DMS53 (cell line): ENCODE measurements around the gene C1orf159.
"Not testable (repeated sequence)": the region's sequence is repeated elsewhere in the genome, so short reads cannot be mapped to it uniquely, and the experiment has no call there.

Experiments used
- DNase-seq: peaks from one replicate; lab custom pipeline; 2025; lab: John Stamatoyannopoulos, UW

The C1orf159 gene

GRCh38 chr1:1118011-1118875, 2.4 kb upstream of the C1orf159 start:
- no peak for DNase-seq

DNA sequence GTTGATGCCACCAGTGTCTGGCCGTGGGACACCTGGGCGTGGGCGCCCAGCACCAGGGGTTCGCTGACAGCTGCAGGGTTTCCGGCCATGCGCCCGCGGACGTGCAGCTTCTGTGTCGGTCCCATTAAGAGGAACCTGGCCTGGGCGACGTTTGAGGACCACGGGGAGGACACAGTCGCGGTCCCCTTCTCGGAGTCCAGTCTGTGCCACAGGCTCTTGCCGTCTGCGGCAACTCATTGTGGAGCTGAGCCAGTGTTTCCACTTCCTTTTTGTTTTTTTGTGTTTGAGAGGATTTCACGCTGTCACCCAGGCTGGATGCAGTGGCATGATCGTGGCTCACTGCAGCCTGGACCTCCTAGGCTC, 1.6 kb upstream of the C1orf159 start:
- DNase-seq: peak; percentile 40

DNA sequence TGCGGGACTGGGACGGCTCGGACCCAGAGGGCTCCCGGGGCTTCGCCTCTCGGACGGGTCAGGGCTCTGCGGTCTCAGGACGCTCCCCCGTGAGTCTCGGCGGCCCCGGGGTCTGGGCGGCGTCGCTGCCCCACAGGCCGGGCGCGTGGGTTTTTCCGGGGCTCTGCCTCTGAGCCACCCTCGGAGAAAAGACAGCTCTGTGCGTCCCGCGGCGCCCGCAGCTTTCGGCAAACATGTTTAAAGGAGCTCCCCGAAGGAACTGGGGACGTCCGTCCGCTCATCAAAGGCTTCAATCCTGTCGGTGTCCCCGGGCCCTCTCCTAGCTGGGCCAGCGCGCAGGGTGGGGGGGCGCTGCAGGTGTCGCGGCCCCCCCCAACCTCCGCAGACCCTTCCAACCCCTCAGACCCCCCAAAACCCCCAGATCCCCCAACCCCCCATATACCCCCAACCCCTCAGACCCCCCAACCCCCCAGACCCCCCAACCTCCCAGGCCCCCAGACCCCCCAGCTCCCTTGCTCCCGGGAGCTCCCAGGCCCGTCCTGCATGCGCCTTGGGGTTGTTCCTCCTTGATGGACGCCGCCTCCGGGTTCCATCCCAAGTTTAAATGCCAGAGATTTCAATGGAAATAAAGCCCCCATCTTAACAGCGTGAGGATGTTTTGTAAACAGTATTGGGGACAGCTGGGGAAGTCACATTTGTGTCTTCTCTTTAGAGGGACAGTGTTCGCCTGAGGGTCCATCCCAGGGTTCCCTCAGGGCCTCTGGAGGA, 996 bp upstream of the C1orf159 start:
- peak; percentile 71 for DNase-seq

GRCh38 chr1:1115136-1115785, 628 bp downstream of the C1orf159 start:
- DNase-seq: peak; percentile 27

- DNase-seq: no peak
These were observed 1.5 kb downstream of the C1orf159 start for GRCh38 chr1:1114431-1114830.

DNA sequence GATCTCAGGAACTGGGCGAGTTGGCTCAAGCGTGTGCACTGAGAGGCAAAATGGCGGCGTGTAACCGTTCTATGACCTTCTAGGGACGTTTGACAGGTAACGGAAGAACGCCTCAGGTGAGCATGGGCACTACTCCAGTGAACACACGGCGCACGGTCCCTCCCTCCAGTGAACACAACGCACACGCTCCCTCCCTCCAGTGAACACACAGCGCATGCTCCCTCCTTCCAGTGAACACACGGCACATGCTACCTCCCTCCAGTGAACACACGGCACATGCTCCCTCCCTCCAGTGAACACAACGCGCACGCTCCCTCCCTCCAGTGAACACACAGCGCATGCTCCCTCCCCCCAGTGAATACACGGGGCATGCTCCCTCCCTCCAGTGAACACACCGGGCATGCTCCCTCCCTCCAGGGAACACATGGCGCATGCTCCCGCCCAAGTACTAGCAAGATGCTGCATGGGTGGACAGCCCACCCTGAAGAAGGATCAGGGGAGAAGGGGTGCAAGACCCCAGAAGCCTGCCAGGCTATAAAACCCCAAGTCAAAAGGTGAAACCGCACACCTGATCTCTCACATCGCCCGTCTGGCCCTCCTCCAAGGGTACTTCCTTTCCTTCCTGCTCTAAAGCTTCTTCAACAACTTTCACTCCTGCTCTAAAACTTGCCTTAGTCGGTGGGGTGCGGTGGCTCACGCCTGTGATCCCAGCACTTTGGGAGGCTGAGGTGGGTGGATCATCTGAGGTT, 3.5 kb downstream of the C1orf159 start:
- no peak for DNase-seq

- DNase-seq: no peak
These were observed 4.2 kb downstream of the C1orf159 start for GRCh38 chr1:1111516-1112236.

GRCh38 chr1:1110561-1110971, 5.3 kb downstream of the C1orf159 start:
- no peak for DNase-seq

DNA sequence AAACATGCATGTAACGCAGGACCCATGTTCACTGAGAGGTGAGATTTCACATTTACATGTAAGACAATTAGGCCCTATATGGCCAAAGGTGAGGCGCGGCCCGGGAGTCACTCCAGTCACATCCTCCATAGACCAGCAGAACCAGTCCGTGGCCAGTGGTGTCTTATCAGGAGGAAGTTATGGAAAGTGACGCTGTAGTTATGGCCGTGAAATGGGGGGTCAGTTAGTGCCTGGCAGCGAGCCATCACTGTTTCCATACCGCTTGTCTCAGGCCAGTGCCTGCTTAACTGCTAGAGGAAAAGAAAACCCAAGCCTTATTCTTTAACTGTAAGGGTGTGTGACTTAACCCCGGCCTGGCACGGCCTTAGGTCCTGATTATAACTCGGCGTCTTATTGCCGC, 6.1 kb downstream of the C1orf159 start:
- DNase-seq: no peak

GRCh38 chr1:1106510-1107221, 9.2 kb downstream of the C1orf159 start:
- DNase-seq: no peak

- DNase-seq: not testable (repeated sequence)
These were observed 11.7 kb downstream of the C1orf159 start for GRCh38 chr1:1104152-1104551.

DNA sequence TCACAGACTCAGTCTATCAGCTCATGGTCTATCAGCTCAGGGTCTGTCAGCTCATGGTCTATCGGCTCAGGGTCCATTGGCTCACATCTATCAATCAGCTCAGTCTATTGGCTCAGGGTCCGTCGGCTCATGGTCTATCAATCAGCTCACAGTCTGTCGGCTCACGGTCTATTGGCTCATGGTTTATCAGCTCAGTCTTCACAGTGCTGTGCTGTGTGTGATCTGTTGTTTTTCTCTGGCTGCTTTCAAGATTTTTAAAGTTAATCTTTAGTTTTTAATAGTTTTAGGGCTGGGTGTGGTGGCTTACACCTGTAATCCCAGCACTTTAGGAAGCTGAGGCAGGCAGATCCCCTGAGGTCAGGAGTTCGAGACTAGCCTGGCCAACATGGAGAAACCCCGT, 14.4 kb downstream of the C1orf159 start:
- no peak for DNase-seq

DNA sequence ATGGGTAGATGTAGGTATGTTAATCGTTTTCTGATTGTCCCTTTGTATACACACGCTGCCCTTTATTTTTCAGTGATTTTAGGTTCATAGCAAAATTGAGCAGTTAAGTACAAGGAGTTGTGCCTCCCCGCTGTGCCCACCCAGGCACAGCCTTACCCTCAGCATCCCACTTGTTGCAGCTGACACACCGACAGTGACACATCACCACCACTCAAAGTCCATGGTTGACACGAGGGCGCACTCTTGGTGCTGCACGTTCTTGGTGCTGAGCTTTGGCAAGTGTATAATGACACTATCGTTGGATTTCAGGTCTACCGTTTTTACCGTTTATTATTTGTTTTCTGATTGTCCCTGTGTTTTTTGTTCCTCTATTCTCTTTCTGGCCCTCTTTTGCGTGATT, 15.6 kb downstream of the C1orf159 start:
- no peak for DNase-seq

DNA sequence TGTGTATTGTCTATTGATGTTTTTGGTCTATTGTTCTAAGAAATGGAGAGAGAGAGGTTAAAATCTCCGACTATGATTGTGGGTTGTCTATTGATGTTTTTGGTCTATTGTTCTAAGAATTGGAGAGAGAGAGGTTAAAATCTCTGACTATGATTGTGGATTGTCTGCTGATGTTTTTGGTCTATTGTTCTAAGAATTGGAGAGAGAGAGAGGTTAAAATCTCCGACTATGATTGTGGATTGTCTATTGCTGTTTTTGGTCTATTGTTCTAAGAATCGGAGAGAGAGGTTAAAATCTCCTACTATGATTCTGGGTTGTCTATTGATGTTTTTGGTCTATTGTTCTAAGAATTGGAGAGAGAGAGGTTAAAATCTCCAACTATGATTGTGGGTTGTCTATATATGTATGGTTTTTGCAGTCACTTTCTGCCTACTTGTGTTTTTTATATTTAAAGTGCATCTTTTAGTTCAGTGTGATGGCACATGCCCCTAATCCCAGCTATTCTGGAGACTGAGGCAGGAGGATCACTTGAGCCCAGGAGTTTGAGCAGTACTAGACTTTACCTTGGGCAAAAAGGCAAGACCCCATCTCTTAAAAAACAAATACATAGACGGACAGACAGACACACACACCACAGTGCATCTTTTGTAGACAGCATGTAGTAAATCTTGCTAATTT, 16.2 kb downstream of the C1orf159 start:
- no peak for DNase-seq

DNA sequence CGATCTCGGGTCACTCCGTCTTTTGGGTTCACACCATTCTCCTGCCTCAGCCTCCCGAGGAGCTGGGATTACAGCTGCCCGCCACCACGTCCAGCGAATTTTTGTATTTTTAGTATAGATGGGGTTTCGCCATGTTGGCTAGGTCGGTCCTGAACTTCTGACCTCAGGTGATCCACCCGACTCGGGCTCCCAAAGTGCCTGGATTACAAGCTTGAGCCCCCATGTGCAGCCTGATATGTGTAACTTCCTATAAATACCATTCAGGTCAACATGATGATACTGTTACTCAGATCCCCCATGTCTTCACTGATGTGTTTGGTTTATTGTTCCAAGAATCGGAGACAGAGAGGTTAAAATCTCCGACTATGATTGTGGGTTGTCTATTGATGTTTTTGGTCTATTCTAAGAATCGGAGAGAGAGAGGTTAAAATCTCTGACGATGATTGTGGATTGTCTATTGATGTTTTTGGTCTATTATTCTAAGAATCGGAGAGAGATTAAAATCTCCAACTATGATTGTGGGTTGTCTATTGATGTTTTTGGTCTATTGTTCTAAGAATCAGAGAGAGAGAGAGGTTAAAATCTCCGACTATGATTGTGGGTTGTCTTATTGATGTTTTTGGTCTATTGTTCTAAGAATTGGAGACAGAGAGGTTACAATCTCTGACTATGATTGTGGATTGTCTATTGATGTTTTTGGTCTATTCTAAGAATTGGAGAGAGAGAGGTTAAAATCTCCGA, 17.0 kb downstream of the C1orf159 start:
- no peak for DNase-seq

GRCh38 chr1:1096136-1096535, 19.8 kb downstream of the C1orf159 start:
- not testable (repeated sequence) for DNase-seq

DNA sequence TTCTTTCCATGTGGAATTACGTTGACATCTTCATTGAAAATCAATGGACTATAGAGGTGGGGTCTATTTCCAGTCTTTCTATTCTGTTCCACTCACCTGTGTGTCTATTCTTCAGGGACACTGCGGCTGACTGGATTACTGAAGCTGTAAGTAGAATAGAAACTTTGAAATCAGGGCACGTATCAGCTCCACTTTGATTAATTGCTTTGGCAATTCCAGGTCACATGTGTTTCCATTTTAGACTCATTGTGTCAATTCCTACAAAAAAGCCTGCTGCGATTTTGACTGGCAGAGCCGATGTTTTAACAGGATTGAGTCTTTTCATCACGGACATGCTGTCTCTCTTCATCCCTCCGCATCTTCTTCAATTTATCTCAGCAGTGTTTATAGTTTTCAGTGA, 20.9 kb downstream of the C1orf159 start:
- DNase-seq: no peak

DNA sequence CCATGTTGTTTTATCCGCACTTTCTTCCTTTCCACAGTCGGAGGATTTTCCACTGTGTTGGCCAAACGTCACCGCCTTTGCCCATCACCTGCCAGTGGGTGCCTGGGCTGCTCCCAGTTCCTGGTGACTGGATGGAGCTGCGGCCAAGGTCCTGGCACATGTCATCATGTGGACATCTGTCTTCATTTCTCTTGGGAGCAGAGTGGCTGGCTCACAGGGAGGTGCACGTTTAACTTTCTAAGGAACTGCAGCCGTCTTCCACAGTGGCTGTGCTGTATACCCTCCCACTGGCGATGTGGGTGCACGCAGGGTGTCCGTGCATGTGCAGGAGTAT, 22.3 kb downstream of the C1orf159 start:
- no peak for DNase-seq

- DNase-seq: no peak
These were observed 22.8 kb downstream of the C1orf159 start for GRCh38 chr1:1092894-1093609.
